Cardiac septum (tissue), 1 donor: ENCODE results near the gene STAT5B. TPM values are rescaled to one million over a fixed set of nuclear protein-coding genes. Genes with fewer than 3 reads are reported as not detected.
"Not testable (repeated sequence)": the region's sequence is repeated elsewhere in the genome, so short reads cannot be mapped to it uniquely, and the experiment has no call there.

ENCODE experiments used
- DNase-seq: peaks from one replicate; pipeline ENCODE4 v3.0.0-alpha.2; 2020; ENCODE audit warnings: low spot score
- intact Hi-C: fragments of 100-400 bp; cut with DNase I; formaldehyde crosslinking; loops from one replicate; pipeline ENCODE4 v1.14.0; 2022
- total RNA-seq: library from RNA; stranded (reverse); fragmentation: NEBNext Ultra II Directional; extraction: Animal tissue kit (Norgen Biotek cat#: 25700); gene quantifications from one replicate; pipeline ENCODE4 v1.2.1, GENCODE V29; 2021
- donor health status: DM: no; HTN: no; CAD: no.

The STAT5B gene
- total RNA-seq, 1 donor from 2014 or later: 32.8 TPM

DNA sequence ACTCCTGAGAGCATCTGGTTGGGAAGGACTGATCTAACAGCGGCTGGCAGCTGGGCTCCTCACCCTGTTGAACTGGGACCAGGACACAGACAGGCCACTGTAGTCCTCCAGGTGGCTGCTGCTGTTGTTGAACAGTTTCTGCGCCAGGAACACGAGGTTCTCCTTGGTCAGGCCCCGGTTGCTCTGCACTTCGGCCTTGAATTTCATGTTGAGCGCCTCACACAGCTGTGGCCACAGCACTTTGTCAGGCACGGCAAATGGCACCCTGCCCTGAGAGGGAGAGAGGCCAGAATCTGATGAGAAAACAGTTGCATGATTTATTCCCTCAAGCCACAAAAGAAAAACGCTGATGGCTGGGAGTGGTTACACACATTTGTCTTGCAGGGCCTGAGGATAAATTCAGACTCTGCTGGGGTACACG, 64.3 kb downstream of the STAT5B start:
- DNase-seq: peak; percentile 83
- intact Hi-C loops: not testable (repeated sequence)

DNA sequence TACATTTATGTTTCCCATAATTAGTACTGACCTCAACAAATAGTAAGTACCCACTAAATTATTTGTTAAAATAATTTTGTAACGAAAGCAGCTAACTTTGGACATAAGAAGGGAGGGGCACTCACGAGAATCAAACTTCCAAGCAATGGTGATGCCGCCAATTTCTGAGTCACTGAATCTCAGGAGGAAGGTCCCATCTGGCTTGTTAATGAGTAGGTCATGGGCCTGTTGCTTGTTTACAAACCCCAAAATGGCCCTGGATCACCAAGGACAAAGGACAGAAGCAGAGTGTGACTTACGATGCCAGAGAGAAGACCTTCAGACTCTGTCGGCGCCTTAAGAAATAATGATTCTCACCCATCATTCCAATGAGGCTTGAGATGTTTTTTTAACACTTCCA, 66.1 kb downstream of the STAT5B start:
- intact Hi-C loops: no loop called here
- DNase-seq: no peak

DNA sequence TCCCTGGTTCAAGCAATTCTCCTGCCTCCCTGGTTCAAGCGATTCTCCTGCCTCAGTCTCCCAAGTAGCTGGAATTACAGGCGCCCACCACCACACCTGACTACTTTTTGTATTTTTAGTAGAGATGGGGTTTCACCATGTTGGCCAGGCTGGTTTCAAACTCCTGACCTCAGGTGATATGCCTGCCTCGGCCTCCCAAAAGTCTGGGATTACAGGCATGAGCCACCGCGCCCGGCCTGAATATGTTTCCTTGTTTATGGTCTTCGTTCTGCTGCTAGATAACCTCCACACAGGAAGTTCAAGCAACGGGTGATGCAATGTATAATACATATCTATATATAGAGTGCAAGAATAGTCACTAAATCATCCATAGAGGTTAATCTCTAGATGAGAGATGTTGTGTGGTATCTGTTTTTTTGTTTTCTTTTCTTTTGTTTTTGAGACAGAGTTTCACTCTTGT, 70.0 kb downstream of the STAT5B start:
- DNase-seq, intact Hi-C loops: not testable (repeated sequence)

DNA sequence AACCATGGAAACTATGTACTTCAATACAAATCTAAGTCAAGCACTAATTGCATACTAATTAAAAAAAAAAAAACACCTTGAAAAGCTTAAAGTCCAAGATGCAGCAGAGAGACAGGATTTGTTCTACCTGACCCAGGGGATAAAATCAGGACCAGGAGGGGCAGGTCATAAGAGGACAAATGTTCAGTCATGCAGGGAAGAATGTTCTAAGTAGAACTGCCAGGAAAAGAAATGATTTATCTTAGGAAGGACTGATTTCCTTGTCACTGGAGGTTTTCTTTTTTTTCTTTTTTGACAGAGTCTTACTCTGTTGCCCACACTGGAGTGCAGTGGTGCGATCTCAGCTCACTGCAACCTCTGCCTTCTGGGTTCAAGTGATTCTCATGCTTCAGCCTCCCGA, 72.8 kb downstream of the STAT5B start:
- intact Hi-C loops: no loop called here
- DNase-seq: no peak

DNA sequence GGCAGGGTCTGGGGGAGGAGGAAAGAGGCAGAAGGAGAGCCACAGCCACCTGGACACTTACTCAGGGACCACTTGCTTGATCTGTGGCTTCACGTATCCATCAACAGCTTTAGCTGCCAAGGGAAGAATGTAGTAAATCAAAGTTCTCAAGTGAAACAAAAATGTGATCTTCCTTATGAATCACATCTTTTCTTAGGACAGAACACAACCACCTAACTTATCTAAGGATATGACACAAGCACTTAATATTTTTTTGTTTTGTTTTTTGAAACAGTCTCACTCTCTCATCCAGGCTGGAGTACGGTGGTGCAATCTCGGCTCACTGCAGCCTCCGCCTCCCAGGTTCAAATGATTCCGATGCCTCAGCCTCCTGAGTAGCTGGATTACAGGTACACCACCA, 73.5 kb downstream of the STAT5B start:
- intact Hi-C loops: no loop called here
- no peak for DNase-seq

DNA sequence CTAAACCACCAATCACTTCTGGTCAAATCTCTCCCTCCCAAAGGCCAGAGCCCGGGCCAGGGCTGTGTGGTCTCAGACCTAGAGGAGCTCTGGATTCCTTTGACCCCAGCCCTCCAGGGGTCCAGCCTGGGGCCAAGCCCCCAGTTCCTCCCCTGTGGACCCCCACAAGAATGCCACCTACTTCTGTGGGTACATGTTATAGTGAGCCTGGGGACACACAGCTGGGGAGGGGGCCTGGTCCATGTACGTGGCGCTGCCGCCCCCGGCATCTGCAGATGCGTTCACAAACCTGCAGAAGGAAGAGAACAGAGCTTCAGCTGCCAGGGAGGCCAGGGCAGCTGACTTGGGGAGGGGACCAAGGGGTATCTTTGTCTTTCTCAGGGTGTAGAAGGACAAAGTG, 74.0 kb downstream of the STAT5B start:
- DNase-seq: no peak
- intact Hi-C loops: no loop called here

DNA sequence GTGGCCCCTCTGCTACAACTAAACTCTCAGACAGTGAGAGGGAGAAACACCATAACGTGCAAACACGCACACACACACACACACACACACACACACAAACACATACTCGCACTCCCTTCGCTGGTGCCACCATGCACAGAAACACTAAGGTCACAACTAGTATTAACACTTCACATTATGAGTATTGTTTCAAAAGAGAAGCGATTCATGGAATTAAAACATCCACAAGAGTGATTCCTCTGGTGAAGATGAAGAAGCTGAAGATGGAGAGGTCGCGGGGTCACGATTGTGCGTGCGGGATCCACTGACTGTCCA, 74.8 kb downstream of the STAT5B start:
- intact Hi-C loops: no loop called here
- no peak for DNase-seq

DNA sequence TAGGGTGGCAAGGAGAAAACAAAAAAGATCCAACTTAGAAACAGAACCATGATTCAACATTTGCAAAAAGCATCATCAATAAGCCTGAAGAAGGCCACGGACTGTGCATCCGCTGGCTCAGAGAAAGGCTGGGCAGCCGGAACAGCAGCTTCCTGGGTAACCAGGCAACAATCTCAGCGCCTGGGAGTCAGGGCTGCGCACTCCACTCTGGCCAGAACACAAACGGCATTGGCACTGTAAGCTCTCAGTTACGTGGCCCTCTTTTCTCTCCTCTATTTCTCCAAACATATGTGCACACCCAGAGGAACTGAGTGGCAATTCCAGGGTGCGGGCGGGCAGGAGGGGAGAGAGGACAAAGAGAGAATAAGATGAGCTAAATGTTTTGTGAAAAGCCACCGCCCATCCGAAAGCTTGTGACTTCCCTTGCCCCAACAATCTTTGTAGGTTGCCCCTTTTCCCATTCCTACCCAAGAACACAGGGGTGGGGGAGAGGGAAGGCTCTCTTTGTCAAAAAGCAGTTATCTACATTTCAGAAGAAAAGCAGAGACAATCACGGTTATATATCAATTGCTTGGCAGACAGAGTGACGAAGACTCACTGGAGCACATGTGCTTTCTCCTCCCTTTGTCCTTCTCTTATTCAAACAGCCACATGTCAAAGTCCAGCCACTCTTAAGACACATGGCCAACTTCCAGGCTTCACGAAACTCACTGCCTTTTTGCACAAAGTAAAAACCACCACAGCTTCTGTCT, 75.3 kb downstream of the STAT5B start:
- no peak for DNase-seq
- intact Hi-C loops: no loop called here

DNA sequence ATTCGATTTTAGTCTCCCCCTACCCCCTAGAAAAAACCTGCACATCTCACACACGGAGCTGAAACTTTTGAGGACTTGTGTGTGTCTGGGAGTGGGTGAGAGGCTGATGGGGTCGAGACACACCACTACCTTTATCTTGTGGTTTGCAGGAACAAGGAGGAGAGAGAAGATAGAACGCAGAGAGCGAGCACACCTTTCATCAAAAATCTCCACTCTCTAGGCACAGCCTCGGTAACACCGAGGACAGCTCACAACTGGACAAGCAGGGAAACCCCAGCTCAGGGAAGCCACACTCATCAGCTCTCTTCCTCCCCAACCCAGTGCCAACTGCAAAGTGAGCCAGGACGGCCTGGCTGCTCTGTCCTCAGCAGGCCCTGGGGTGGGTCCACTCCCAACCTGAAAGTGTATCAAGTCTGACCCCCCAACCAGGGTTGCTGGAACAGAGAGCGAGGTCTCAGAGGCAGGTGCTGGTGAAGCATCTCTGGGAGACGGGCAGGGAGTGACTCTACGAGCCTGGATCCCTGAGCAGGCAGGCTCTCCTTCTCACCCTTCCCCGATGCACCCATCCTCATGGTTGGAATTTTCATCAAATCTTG, 76.7 kb downstream of the STAT5B start:
- intact Hi-C loops: no loop called here
- DNase-seq: no peak

DNA sequence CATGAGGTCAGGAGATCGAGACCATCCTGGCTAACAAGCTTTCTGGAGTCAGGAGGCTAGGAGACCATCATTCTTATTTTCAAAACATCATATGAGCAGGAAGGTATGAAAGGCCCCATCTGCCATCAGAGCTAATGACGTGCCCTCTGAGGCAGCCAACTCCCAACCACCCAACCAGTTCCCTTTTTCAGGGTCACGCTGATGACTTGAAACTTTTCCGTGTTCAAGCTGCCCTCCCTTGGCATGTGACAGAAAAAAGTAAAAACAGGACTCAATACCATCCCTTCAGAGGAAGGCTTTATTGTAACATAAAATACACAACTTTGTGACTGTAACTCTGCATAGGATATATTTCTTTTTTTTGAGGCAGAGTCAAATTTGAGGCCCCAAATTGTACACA, 77.3 kb downstream of the STAT5B start:
- intact Hi-C loops: no loop called here
- DNase-seq: no peak

DNA sequence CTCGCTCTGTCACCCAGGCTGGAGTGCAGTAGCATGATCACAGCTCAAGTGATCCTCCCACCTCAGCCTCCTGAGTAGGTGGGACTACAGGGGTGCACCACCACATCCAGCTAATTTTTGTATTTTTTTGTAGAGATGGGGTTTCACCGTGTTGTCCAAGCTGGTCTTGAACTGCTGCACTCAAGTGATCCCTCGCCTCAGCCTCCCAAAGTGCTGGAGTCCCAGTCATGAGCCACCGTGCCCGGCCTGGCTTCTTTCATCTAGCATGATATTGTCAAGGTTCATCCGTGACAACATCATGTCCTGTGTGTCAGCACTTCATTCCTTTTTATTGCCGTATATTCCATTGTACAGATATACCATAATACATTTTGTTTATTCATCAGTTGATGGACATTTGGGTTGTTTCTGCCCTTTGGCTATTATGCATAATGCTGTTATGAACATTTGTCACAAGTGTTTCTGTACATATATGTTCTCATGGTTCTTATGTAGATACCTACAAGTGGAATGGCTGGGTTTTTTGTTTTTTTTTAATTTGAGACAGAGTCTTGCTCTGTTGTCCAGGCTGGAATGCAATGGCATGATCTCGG, 78.5 kb downstream of the STAT5B start:
- DNase-seq: no peak
- intact Hi-C loops: no loop called here

DNA sequence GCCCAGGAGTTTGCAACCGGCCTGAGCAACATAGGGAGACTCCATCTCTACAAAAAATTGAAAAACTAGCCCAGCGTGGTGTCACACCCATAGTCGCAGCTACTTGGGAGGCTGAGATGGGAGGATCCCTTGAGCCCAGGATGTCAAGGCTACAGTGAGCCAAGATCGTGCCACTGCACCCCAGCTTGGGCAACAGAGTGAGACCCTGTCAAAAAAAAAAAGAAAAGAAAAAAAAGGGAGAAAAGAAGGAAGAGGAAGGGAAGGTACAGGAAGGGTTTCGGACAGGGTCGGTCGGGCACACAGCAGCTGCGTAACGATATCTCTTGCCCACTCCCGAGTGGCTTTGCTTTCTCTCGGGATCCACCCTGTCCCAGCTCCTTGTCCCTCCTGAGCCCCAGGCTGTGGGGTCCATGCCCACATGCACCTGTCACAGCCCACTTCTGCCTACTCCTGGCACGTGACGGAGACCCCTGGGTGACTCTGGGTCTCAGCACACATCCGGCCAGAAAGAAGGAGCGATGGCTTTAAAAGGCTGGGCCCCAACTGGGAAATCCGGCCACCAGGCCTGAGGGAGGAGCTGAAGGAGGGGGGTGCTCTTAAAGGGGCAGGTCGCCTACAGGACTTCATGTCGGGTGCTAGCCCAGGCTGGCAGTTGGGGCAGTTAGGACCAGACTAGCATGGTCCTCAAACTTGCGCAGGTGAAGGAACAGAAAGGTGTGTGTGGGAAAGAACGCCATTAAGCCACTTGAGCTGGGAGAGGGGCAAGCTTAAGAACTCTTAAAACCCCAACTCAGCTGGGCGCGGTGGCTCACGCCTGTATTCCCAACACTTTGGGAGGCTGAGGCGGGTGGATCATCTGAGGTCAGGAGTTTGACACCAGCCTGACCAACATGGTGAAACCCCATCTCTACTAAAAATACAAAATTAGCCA, 82.0 kb downstream of the STAT5B start, which contains the start of gene GHDC:
Gene GHDC (minus strand): TSS at position 526 of the 931 bp plus-strand sequence. CDS start 913 bp downstream, outside the sequence.
- intact Hi-C loops: no loop called here

DNA sequence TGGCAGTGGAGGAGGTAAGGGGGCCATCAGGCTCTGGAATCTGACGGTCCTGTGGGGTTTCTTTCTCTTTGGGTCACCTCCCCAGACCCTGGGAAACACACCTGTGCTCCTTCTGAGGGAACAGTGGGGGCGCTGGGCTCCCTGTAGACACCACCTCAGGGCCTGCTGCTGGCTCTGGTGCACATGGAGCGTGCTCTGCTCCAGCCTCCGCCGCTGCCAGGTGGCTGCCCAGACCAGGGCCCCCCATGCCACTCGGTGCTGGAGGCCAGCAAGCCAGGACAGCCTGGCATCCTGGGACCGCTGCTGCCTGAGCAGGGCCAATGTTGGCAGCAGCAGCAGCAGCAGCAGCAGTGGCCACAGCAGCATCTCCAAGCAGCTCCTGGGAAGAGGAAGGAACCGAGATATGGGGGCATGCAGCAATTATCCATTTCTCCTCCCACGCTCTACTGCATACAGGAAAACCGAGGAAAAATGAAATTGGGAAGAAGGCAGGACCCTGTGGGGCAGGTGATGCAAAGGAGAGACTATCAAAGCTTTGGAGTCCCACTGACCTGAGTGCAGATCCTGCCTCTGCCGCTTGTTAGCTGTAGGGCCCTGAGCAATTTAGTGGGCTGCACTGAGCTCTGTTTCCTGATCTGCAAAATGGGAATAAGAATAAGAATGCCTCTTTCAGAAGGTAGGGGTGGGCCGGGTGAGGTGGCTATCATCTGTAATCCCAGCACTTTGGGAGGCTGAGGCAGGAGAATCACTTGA, 82.8 kb downstream of the STAT5B start:
- DNase-seq: no peak
- intact Hi-C loops: no loop called here

More for the DNA sequence above, 82.0 kb downstream of the STAT5B start, which contains the start of gene GHDC:
- DNase-seq: peak; percentile 93

DNA sequence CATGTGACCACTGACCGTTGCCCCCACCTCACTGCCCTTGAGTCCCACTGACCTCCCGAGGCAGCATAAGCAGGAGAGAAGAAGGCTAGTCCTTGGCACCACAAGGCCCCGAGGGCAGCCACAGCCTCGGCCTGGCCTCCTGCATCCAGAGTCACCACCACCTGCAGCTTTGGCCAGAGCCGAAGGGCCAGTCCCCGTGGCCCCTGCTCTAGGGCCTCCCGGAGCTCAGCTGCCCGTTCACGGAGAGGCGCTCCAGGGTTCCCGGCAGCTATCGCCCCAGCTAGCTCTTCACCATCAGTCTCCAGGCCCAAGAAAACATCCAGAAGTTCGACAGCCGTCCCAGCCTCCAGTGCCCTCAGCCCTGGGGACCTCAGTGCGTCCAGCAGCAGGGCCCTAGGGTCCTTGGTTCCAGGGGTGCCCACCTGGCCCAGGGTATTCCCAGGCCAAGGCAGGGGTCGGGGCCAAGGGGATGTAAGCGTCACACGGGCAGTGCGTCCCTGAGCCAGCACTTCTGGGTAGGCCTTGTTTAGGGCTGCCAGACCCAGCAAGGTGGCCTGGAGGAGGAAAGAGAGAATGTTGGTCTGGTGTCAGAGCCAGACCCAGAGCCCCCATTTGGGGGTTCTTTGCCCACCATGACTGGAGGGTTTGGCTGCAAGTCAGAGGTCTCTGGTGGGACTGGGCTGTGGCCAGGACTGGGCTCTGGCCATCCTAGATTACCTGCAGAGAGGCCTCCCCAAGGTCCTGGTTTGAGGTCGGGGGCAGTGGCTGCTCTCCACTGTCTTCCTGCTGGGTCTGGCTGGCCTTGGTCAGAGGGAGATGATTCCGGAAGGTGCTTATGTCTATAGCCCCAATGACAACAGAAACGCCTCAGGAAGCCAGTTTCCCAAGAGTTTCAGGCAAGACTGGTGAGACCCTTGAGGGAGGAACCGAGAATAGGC, 83.7 kb downstream of the STAT5B start:
- intact Hi-C loops: no loop called here
- no peak for DNase-seq

DNA sequence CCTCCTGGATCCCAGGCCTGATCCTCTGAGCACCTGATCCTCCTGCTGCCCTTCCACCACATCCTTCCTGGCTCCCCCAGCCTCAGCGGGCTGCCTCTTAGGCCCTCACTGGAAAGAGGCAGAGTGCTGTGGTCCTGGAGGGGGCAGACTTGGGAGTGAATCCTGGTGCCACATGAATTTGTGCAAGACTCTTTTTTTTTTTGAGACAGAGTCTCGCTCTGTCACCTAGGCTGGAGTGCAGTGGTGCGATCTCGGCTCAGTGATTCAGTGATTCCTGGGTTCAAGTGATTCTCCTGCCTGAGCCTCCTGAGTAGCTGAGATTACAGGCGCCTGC, 84.9 kb downstream of the STAT5B start:
- no peak for DNase-seq
- intact Hi-C loops: no loop called here

DNA sequence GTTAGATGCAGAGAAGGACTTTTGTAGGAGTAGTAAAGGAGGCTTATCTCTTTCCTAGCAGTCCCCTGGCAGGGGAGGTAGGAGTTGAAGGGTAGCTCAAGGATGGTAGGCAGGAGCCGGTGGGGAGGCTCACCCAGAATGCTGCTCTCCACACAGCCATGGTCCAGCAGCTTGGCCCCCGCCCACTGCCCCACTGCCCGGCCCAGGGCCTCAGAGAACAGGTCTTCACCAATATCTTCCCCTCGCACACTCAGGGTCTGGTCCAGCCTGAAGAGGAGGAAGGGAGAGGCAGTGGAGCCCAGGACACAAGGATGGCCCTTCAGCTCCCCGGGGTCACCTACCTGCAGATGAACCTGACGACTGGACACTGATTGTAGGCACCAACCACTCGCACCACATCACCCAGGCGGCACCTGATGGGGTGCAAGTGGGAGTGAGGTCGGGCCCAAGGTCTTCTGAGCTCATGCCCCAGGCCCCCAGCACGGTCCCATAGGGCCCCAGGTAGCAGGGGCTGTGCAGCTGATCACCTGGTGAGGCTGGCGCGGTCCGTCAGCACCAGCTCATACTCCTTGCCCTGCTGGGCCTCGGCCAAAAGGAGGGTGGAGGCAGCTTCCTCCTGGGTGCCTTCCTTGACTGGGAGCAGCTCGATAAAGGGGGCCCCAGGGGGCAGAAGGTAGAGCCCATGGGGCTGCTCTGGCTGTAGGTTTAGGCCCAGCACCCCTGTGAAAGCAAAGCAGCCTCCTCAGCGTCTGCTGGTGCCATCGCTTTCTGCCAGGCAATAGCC, 85.5 kb downstream of the STAT5B start:
- intact Hi-C loops: no loop called here
- no peak for DNase-seq

DNA sequence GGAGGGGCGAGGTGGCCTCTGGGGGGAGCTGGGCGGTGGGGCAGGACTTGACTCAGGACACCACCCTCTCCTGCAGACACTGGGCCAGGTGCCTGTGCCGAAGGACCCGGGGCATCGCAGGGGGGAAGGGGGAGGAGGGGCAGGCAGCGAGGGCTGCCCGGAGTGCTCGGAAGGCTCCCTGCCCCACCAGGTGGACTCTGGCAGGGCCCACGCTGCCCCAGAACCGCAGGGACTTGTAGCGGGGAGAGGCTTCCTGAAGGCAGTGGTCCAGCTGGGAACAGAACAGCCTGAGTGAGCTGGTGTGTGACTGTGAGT, 86.6 kb downstream of the STAT5B start:
- intact Hi-C loops: no loop called here
- no peak for DNase-seq
